ENCODE results near the gene SIL1. TPM values are rescaled to one million over a fixed set of nuclear protein-coding genes. Genes with fewer than 3 reads are reported as not detected.

SIL1 gene
- total RNA-seq, 1 donor from 2014 or later = 16.0 TPM

DNA sequence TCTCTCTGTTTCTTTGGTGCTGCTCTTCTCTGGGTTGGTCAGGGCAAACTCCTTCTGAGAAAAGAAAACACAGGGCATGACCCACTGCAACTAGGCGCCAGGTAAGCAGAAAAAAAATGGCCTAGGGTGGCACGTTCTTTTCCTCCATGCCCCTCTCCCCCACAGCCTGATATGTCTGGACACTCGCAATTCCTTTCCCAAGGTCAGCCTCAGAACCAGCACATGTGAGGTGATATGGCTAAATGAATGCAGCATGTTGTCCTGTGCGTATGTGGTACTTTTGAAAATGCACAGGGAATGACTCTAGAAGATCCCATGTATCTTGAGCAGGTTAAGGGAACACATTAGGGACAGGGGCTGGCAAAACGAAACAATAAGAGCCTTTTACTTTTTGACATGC is 77.0 kb downstream of the SIL1 start:
- H3K9me3 Mint-ChIP-seq = no peaks in the 10 kb centered on the region
- no peak overlapping the region for H3K27ac Mint-ChIP-seq (ENCODE audit: unreplicated experiment)
- H3K27me3 Mint-ChIP-seq (ENCODE audit: low read depth) = no peaks in the 10 kb centered on the region
- no peaks in the 10 kb centered on the region for H3K4me1 Mint-ChIP-seq
- H3K4me3 Mint-ChIP-seq = no peak overlapping the region
- TF ChIP-seq, protein P1, sequence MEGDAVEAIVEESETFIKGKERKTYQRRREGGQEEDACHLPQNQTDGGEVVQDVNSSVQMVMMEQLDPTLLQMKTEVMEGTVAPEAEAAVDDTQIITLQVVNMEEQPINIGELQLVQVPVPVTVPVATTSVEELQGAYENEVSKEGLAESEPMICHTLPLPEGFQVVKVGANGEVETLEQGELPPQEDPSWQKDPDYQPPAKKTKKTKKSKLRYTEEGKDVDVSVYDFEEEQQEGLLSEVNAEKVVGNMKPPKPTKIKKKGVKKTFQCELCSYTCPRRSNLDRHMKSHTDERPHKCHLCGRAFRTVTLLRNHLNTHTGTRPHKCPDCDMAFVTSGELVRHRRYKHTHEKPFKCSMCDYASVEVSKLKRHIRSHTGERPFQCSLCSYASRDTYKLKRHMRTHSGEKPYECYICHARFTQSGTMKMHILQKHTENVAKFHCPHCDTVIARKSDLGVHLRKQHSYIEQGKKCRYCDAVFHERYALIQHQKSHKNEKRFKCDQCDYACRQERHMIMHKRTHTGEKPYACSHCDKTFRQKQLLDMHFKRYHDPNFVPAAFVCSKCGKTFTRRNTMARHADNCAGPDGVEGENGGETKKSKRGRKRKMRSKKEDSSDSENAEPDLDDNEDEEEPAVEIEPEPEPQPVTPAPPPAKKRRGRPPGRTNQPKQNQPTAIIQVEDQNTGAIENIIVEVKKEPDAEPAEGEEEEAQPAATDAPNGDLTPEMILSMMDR (conservative IDR thresholded peaks at IDR 0.05) = no peak
- H3K36me3 Mint-ChIP-seq (ENCODE audit: low read depth) = no peaks in the 10 kb centered on the region
- no peak for DNase-seq (ENCODE audit: low read depth, low spot score)

GRCh38 chr5:139120521-139120920 is 77.6 kb downstream of the SIL1 start:
- H3K4me3 Mint-ChIP-seq = no peak overlapping the region
- H3K27ac Mint-ChIP-seq (ENCODE audit: unreplicated experiment) = no peak overlapping the region
- H3K36me3 Mint-ChIP-seq (ENCODE audit: low read depth) = no peaks in the 10 kb centered on the region
- H3K27me3 Mint-ChIP-seq (ENCODE audit: low read depth) = no peaks in the 10 kb centered on the region
- no peak for DNase-seq (ENCODE audit: low read depth, low spot score)
- no peaks in the 10 kb centered on the region for H3K4me1 Mint-ChIP-seq
- TF ChIP-seq, protein P1 (conservative IDR thresholded peaks at IDR 0.05) = no peak
- H3K9me3 Mint-ChIP-seq = no peaks in the 10 kb centered on the region

GRCh38 chr5:139118804-139119203 is 79.4 kb downstream of the SIL1 start:
- H3K36me3 Mint-ChIP-seq (ENCODE audit: low read depth) = no peaks in the 10 kb centered on the region
- TF ChIP-seq, protein P1 (conservative IDR thresholded peaks at IDR 0.05) = no peak
- H3K4me1 Mint-ChIP-seq = no peaks in the 10 kb centered on the region
- H3K27ac Mint-ChIP-seq (ENCODE audit: unreplicated experiment) = no peak overlapping the region
- no peaks in the 10 kb centered on the region for H3K9me3 Mint-ChIP-seq
- no peak for DNase-seq (ENCODE audit: low read depth, low spot score)
- no peak overlapping the region for H3K4me3 Mint-ChIP-seq
- no peaks in the 10 kb centered on the region for H3K27me3 Mint-ChIP-seq (ENCODE audit: low read depth)

DNA sequence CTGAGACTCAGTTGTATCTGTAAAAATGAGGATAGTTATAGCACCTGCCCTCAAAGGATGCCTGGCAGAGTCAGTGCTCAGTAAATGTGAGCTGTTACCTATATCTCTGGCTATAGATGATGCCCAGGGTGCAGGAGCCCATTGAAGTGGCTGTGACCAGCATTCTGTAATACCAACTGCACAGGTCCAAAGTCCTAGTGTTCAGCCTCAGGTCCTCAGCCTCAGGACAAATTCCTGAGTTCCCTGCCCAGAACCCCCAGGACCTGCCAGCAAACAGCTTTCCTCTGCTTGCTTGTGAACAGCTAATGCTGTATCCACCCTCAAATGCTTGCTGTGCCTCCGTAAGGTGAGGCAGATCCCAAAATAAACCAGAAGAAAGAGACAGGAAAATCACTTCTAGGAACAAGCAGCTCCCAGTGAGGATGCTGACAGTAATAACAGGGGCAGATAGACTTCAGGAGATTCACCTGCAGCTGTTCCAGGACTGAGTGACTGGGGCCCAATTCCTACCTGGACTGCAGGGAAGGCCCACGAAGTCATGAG is 80.8 kb downstream of the SIL1 start:
- Mint-ChIP-seq H3K4me1 (no peaks in the 10 kb centered on the region), H3K36me3 (ENCODE audit: low read depth) (peaks cover 4% of the 10 kb centered on the region), H3K4me3 (no peak overlapping the region), H3K27me3 (ENCODE audit: low read depth) (no peaks in the 10 kb centered on the region), H3K27ac (ENCODE audit: unreplicated experiment) (no peak overlapping the region), H3K9me3 (peaks cover 4% of the 10 kb centered on the region)
- TF ChIP-seq, protein P1 (conservative IDR thresholded peaks at IDR 0.05) = no peak
- DNase-seq (ENCODE audit: low read depth, low spot score) = no peak

DNA sequence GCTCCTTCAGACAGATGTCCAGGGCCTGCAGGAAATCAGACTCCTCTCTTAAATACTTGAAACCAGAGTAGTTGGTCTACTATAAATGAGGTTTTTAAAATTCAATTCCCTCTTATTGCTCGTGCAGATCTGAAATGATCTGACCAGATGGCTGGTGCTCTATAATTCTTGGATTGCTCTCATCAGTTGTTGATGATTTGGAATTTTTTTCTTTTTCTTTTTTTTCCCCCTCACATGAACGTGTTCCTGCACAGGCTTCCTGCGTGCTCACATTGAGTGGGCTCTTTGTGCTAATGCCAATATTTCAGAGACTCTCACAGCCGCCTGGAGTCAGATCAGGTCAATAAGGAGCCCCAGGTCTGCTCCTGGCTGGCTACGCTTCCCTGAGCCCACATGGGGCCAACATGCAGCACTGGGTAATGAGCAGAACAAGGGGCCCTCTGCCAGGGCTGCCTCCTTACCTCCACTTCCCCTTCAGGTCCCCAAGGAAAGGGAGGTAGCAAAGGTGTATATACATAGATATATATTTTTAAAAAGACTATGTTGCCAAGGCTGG is 82.0 kb downstream of the SIL1 start:
- H3K4me1 Mint-ChIP-seq = no peaks in the 10 kb centered on the region
- DNase-seq (ENCODE audit: low read depth, low spot score) = no peak
- no peak overlapping the region for H3K27ac Mint-ChIP-seq (ENCODE audit: unreplicated experiment)
- peaks cover 4% of the 10 kb centered on the region for H3K9me3 Mint-ChIP-seq
- H3K27me3 Mint-ChIP-seq (ENCODE audit: low read depth) = no peaks in the 10 kb centered on the region
- TF ChIP-seq, protein P1 (conservative IDR thresholded peaks at IDR 0.05) = no peak
- H3K36me3 Mint-ChIP-seq (ENCODE audit: low read depth) = peaks cover 7% of the 10 kb centered on the region
- no peak overlapping the region for H3K4me3 Mint-ChIP-seq

Data from neural crest cell (in vitro differentiated cells).